ENCODE data around the gene TAAR2. TPM values are rescaled to one million over a fixed set of nuclear protein-coding genes. Genes with fewer than 3 reads are reported as not detected.

TAAR2 gene
- not detected for total RNA-seq

- Mint-ChIP-seq H3K36me3 (ENCODE audit: low read depth) (no peaks in the 10 kb centered on the region), H3K4me1 (no peaks in the 10 kb centered on the region), H3K9me3 (no peaks in the 10 kb centered on the region), H3K4me3 (no peak within 1 kb of the TSS), H3K27ac (no peak within 1 kb of the TSS), H3K27me3 (peaks cover 33% of the 10 kb centered on the region)
- DNase-seq: no peak
- CTCF ChIA-PET: no interaction called here
- POLR2A ChIA-PET: no interaction called here
Measured at GRCh38 chr6:132624175-132624574, at the start of gene TAAR2. TSS of gene TAAR2 (minus strand) at chr6:132624275. CDS start at chr6:132624275, 0 bp downstream.

DNA sequence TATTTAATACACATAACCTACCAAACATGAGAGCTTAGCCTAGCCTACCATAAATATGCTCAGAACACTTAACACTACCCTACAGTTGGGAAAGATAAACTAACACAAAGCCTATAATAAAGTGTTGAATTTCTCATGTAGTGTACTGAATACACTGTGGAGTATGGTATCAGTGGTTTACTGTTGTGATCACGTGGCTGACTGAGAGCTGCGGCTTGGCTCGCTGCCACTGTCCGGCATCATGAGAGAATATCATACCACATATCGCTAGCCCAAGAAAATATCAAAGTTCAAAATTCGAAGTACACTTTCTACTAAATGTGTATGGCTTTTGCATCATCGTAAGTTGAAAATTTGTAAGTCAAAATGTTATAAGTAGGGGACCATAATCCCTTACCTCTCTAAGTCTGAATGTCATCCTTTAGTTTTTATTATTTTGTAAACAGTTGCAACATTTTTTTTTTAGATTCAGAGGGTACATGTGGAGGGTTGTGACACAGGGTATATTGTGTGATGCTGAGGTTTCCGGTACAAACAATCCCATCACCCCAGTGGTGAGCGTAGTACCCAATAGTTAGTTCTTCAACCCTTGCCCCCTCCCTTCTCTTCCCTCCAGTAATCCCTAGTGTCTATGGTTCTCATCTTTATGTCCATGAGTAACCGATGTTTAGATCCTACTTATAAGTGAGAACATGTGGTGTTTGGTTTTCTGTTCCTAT is 49.5 kb upstream of the TAAR2 start:
- Mint-ChIP-seq H3K9me3 (peaks cover 3% of the 10 kb centered on the region), H3K27ac (no peak overlapping the region), H3K4me1 (peaks cover 29% of the 10 kb centered on the region), H3K36me3 (ENCODE audit: low read depth) (peaks cover 5% of the 10 kb centered on the region), H3K27me3 (peaks cover 12% of the 10 kb centered on the region), H3K4me3 (no peak overlapping the region)
- CTCF ChIA-PET: interaction anchor here (1.2 to 2.0 kb wide), 3 partner anchors 125 to 289 kb away, joined by 4 to 5 read pairs (median 4); partner anchors contain the start of gene SLC18B1
- POLR2A ChIA-PET: no interaction called here
- no peak for DNase-seq

- no peak overlapping the region for H3K27ac Mint-ChIP-seq
- peaks cover 12% of the 10 kb centered on the region for H3K27me3 Mint-ChIP-seq
- no peak overlapping the region for H3K4me3 Mint-ChIP-seq
- CTCF ChIA-PET: interaction anchor here (0.9 to 4.9 kb wide), 8 partner anchors 8 to 138 kb away, joined by 3 to 55 read pairs (median 11); partner anchors contain the start of genes SLC18B1 and TAAR1
- no peak for DNase-seq
- H3K36me3 Mint-ChIP-seq (ENCODE audit: low read depth): no peaks in the 10 kb centered on the region
- POLR2A ChIA-PET: interaction anchor here (1.0 to 2.8 kb wide), 4 partner anchors 92 to 143 kb away, joined by 3 to 11 read pairs (median 6); partner anchors contain the start of genes RPS12 and SLC18B1
- H3K9me3 Mint-ChIP-seq: no peaks in the 10 kb centered on the region
- H3K4me1 Mint-ChIP-seq: peaks cover 20% of the 10 kb centered on the region
Measured at GRCh38 chr6:132671295-132671694, 47.2 kb upstream of the TAAR2 start.

- no peak overlapping the region for H3K4me3 Mint-ChIP-seq
- no peak for DNase-seq
- no peak overlapping the region for H3K27ac Mint-ChIP-seq
- ChIA-PET POLR2A (interaction anchor here (1.2 to 2.8 kb wide), 4 partner anchors 83 to 145 kb away, joined by 3 to 11 read pairs (median 6); partner anchors contain the start of gene RPS12), CTCF (interaction anchor here (0.6 to 4.9 kb wide), 25 partner anchors 9 to 378 kb away, joined by 3 to 55 read pairs (median 6); partner anchors contain the start of genes SLC18B1 and TAAR1)
- H3K36me3 Mint-ChIP-seq (ENCODE audit: low read depth): no peaks in the 10 kb centered on the region
- H3K9me3 Mint-ChIP-seq: no peaks in the 10 kb centered on the region
- peaks cover 11% of the 10 kb centered on the region for H3K27me3 Mint-ChIP-seq
- peaks cover 9% of the 10 kb centered on the region for H3K4me1 Mint-ChIP-seq
Measured at GRCh38 chr6:132669690-132670291, 45.7 kb upstream of the TAAR2 start.

- Mint-ChIP-seq H3K9me3 (no peaks in the 10 kb centered on the region), H3K4me1 (peaks cover 5% of the 10 kb centered on the region), H3K27me3 (peaks cover 3% of the 10 kb centered on the region), H3K36me3 (ENCODE audit: low read depth) (no peaks in the 10 kb centered on the region), H3K27ac (no peak overlapping the region), H3K4me3 (no peak overlapping the region)
- no peak for DNase-seq
- CTCF ChIA-PET: interaction anchor here (0.6 kb wide), 1 partner anchor 135 kb away, joined by 5 read pairs; no protein-coding TSS in a partner anchor
- POLR2A ChIA-PET: no interaction called here
Measured at GRCh38 chr6:132666118-132666517, 42.0 kb upstream of the TAAR2 start.

- Mint-ChIP-seq H3K4me3 (no peak overlapping the region), H3K27ac (no peak overlapping the region)
- CTCF ChIA-PET: no interaction called here
Measured at GRCh38 chr6:132664309-132665034, 40.4 kb upstream of the TAAR2 start.

GRCh38 chr6:132663661-132664060 is 39.6 kb upstream of the TAAR2 start:
- ChIA-PET POLR2A (no interaction called here), CTCF (no interaction called here)
- Mint-ChIP-seq H3K4me1 (no peaks in the 10 kb centered on the region), H3K27ac (no peak overlapping the region), H3K36me3 (ENCODE audit: low read depth) (no peaks in the 10 kb centered on the region), H3K4me3 (no peak overlapping the region), H3K9me3 (no peaks in the 10 kb centered on the region), H3K27me3 (peaks cover 3% of the 10 kb centered on the region)
- DNase-seq: no peak

More at GRCh38 chr6:132664309-132665034, 40.4 kb upstream of the TAAR2 start:
- H3K4me1 Mint-ChIP-seq: no peaks in the 10 kb centered on the region
- DNase-seq: no peak
- POLR2A ChIA-PET: no interaction called here
- H3K36me3 Mint-ChIP-seq (ENCODE audit: low read depth): no peaks in the 10 kb centered on the region
- H3K27me3 Mint-ChIP-seq: peaks cover 3% of the 10 kb centered on the region
- H3K9me3 Mint-ChIP-seq: no peaks in the 10 kb centered on the region

GRCh38 chr6:132661906-132662305 is 37.8 kb upstream of the TAAR2 start:
- no peaks in the 10 kb centered on the region for H3K9me3 Mint-ChIP-seq
- ChIA-PET POLR2A (no interaction called here), CTCF (no interaction called here)
- no peak overlapping the region for H3K4me3 Mint-ChIP-seq
- H3K27me3 Mint-ChIP-seq: peaks cover 3% of the 10 kb centered on the region
- H3K36me3 Mint-ChIP-seq (ENCODE audit: low read depth): no peaks in the 10 kb centered on the region
- H3K27ac Mint-ChIP-seq: no peak overlapping the region
- no peaks in the 10 kb centered on the region for H3K4me1 Mint-ChIP-seq
- no peak for DNase-seq

GRCh38 chr6:132659082-132659481 is 35.0 kb upstream of the TAAR2 start, which contains the start of gene TAAR1:
TSS of gene TAAR1 (minus strand) at chr6:132659182. CDS start at chr6:132646003, 13,179 bp downstream.
- Mint-ChIP-seq H3K9me3 (no peaks in the 10 kb centered on the region), H3K4me3 (no peak within 1 kb of the TSS), H3K36me3 (ENCODE audit: low read depth) (no peaks in the 10 kb centered on the region), H3K27me3 (peaks cover 12% of the 10 kb centered on the region), H3K27ac (no peak within 1 kb of the TSS), H3K4me1 (no peaks in the 10 kb centered on the region)
- ChIA-PET POLR2A (no interaction called here), CTCF (interaction anchor here (2.5 kb wide), 1 partner anchor 11 kb away, joined by 12 read pairs; no protein-coding TSS in a partner anchor)
- no peak for DNase-seq

GRCh38 chr6:132651062-132651461 is 27.0 kb upstream of the TAAR2 start:
- peaks cover 7% of the 10 kb centered on the region for H3K4me1 Mint-ChIP-seq
- H3K4me3 Mint-ChIP-seq: no peak overlapping the region
- peaks cover 31% of the 10 kb centered on the region for H3K27me3 Mint-ChIP-seq
- no peaks in the 10 kb centered on the region for H3K36me3 Mint-ChIP-seq (ENCODE audit: low read depth)
- no peak for DNase-seq
- H3K9me3 Mint-ChIP-seq: no peaks in the 10 kb centered on the region
- H3K27ac Mint-ChIP-seq: no peak overlapping the region
- ChIA-PET POLR2A (no interaction called here), CTCF (no interaction called here)

DNA sequence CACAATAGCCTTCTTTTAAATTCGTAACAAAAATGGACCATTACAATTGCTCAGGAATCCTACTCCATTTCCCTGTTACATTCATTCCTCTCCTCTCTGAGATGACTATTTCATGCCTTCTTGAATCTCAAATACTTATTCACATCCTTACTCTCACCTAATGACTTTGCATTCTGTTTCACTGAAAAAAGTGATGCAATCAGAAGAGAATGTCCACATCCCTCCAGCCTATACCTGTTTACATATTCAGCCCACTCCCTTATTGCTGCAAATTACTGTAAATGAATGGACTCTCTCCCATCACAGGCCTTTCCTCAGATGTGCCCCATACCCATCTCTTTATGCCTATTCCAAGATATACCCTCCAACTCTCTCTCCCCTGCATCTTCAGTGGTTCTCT is 26.4 kb upstream of the TAAR2 start:
- no peaks in the 10 kb centered on the region for H3K36me3 Mint-ChIP-seq (ENCODE audit: low read depth)
- no peak overlapping the region for H3K27ac Mint-ChIP-seq
- ChIA-PET POLR2A (no interaction called here), CTCF (no interaction called here)
- peaks cover 31% of the 10 kb centered on the region for H3K27me3 Mint-ChIP-seq
- no peaks in the 10 kb centered on the region for H3K9me3 Mint-ChIP-seq
- peaks cover 7% of the 10 kb centered on the region for H3K4me1 Mint-ChIP-seq
- no peak for DNase-seq
- no peak overlapping the region for H3K4me3 Mint-ChIP-seq

DNA sequence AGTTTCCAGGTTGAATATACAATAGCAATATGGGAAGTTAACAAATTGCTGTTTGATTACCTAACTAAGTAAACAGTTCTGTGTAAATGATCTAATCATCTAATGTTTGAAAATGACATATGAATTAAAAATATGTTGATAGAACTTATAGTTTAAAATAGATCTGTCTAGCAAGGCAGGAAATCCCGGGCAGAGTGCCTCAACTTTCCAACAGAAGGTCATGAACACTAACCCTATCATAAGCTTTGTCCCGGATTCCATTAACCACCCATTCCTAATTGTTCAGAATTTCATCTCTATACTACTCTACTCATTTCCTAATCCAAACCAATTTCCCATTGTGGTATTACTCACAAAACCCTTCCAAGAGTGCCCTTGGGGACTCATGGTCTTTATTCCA is 24.8 kb upstream of the TAAR2 start:
- H3K36me3 Mint-ChIP-seq (ENCODE audit: low read depth): no peaks in the 10 kb centered on the region
- CTCF ChIA-PET: interaction anchor here (1.2 to 1.3 kb wide), 2 partner anchors 150 to 369 kb away, joined by 3 read pairs; partner anchors contain the start of gene SLC18B1
- no peak for DNase-seq
- no peak overlapping the region for H3K4me3 Mint-ChIP-seq
- peaks cover 7% of the 10 kb centered on the region for H3K4me1 Mint-ChIP-seq
- POLR2A ChIA-PET: interaction anchor here (0.9 kb wide), 1 partner anchor 165 kb away, joined by 3 read pairs; the partner anchor contains the start of gene RPS12
- H3K9me3 Mint-ChIP-seq: no peaks in the 10 kb centered on the region
- H3K27ac Mint-ChIP-seq: no peak overlapping the region
- peaks cover 27% of the 10 kb centered on the region for H3K27me3 Mint-ChIP-seq

GRCh38 chr6:132648356-132648755 is 24.3 kb upstream of the TAAR2 start:
- Mint-ChIP-seq H3K4me1 (peaks cover 7% of the 10 kb centered on the region), H3K27ac (no peak overlapping the region), H3K4me3 (no peak overlapping the region), H3K9me3 (no peaks in the 10 kb centered on the region), H3K36me3 (ENCODE audit: low read depth) (no peaks in the 10 kb centered on the region), H3K27me3 (peaks cover 25% of the 10 kb centered on the region)
- peak; percentile 45 for DNase-seq
- ChIA-PET CTCF (interaction anchor here (1.2 to 1.3 kb wide), 2 partner anchors 150 to 368 kb away, joined by 3 read pairs; partner anchors contain the start of gene SLC18B1), POLR2A (interaction anchor here (0.9 kb wide), 1 partner anchor 166 kb away, joined by 3 read pairs; the partner anchor contains the start of gene RPS12)

Data from activated CD4-positive, alpha-beta memory T cell treated with anti-CD3 and anti-CD28 coated beads, Interleukin-2, amount 10 ng/mL, durations not matched to agents 7 days and 5 days (primary cell).